SU-DHL-6 (cell line): ENCODE measurements around the gene CMSS1.

Experiments used
- H2AFZ ChIP-seq: fragments of 200-600 bp; sonication (generic); 2 replicates; pipeline ENCODE4 v1.6.1; 2014; ENCODE audit warnings: low read depth, mild to moderate bottlenecking, moderate library complexity, mixed read lengths, antibody characterized with exemption, low read length; ENCODE audit not compliant: severe bottlenecking
- H3F3A ChIP-seq: fragments of 200-600 bp; shearing (Covaris generic); 2 replicates; pipeline ENCODE4 v1.6.0; 2016; ENCODE audit warnings: antibody characterized with exemption, mild to moderate bottlenecking; ENCODE audit not compliant: insufficient read depth
- H3K27ac ChIP-seq: fragments of 200-600 bp; sonication (generic); 2 replicates; pipeline ENCODE4 v1.5.1; 2016; ENCODE audit warnings: low read depth, mild to moderate bottlenecking, low read length, moderate library complexity, mixed read lengths
- H3K27me3 ChIP-seq: fragments of 200-600 bp; sonication (generic), shearing (Covaris generic); 2 replicates; pipeline ENCODE4 v1.6.0; 2014; ENCODE audit warnings: mild to moderate bottlenecking, low read length
- H3K36me3 ChIP-seq: fragments of 200-600 bp; sonication (generic); 2 replicates; pipeline ENCODE4 v1.6.1; 2014; ENCODE audit warnings: mild to moderate bottlenecking, low read length, mixed read lengths
- H3K4me2 ChIP-seq: fragments of 300-600, 200-600 bp; shearing (Covaris generic), sonication (generic); 2 replicates; pipeline ENCODE4 v1.6.0; 2014; ENCODE audit warnings: low read length, low read depth, mild to moderate bottlenecking; ENCODE audit not compliant: poor library complexity, severe bottlenecking
- H3K4me3 ChIP-seq: fragments of 200-600 bp; sonication (generic); 2 replicates; pipeline ENCODE4 v1.5.1; 2014; ENCODE audit warnings: antibody characterized with exemption, low read length, mild to moderate bottlenecking, mixed read lengths; ENCODE audit not compliant: insufficient read depth, poor library complexity, severe bottlenecking
- H3K79me2 ChIP-seq: fragments of 200-600 bp; sonication (generic); 2 replicates; pipeline ENCODE4 v1.6.1; 2014; ENCODE audit warnings: mild to moderate bottlenecking, low read length, moderate library complexity; ENCODE audit not compliant: insufficient read depth
- H3K9ac ChIP-seq: fragments of 200-600 bp; sonication (generic); 2 replicates; pipeline ENCODE4 v1.7.0; 2014; ENCODE audit warnings: mild to moderate bottlenecking, low read length
- H3K9me2 ChIP-seq: fragments of 200-600 bp; sonication (generic); replicated peaks from 2 replicates; pipeline ENCODE4 v1.6.1; 2014; ENCODE audit warnings: low read length; ENCODE audit not compliant: insufficient read depth
- H3K9me3 ChIP-seq: fragments of 200-600 bp; sonication (generic); 2 replicates; pipeline ENCODE4 v1.6.1; 2014; ENCODE audit warnings: low read length, mixed read lengths; ENCODE audit not compliant: insufficient read depth
- H4K20me1 ChIP-seq: fragments of 200-600 bp; sonication (generic); 2 replicates; pipeline ENCODE4 v1.6.1; 2014; ENCODE audit warnings: low read depth, mild to moderate bottlenecking, antibody characterized with exemption, low read length, moderate library complexity, mixed read lengths
- CTCF ChIP-seq: fragments of 200-600 bp; sonication (generic); IDR thresholded peaks from one replicate; pipeline ENCODE4 v1.5.1; 2017; ENCODE audit warnings: antibody characterized with exemption, mild to moderate bottlenecking, low read length, moderate library complexity; ENCODE audit not compliant: insufficient read depth, poor library complexity, severe bottlenecking
- EZH2phosphoT487 ChIP-seq: fragments of 200-600 bp; sonication (generic), shearing (Covaris generic); conservative IDR thresholded peaks from 2 replicates; pipeline ENCODE4 v1.6.1; 2018; ENCODE audit warnings: mild to moderate bottlenecking, antibody characterized with exemption, low read length, moderate library complexity, mixed read lengths

The CMSS1 gene

GRCh38 chr3:99934975-99935797 is 117.5 kb downstream of the CMSS1 start:
- no peaks in the 10 kb centered on the region for H3F3A ChIP-seq
- H2AFZ ChIP-seq: no peak overlapping the region
- H3K9me2 ChIP-seq: no peaks in the 10 kb centered on the region
- H3K9me3 ChIP-seq: no peaks in the 10 kb centered on the region
- H4K20me1 ChIP-seq: no peaks in the 10 kb centered on the region
- no peaks in the 10 kb centered on the region for H3K36me3 ChIP-seq
- H3K79me2 ChIP-seq: no peaks in the 10 kb centered on the region
- H3K27ac ChIP-seq: no peak overlapping the region
- H3K9ac ChIP-seq: no peak overlapping the region
- TF ChIP-seq CTCF: no peak
- TF ChIP-seq EZH2phosphoT487: no peak
- no peak overlapping the region for H3K4me2 ChIP-seq
- no peaks in the 10 kb centered on the region for H3K27me3 ChIP-seq
- no peak overlapping the region for H3K4me3 ChIP-seq

GRCh38 chr3:99938270-99938911 is 120.7 kb downstream of the CMSS1 start:
- no peaks in the 10 kb centered on the region for H3K27me3 ChIP-seq
- H3F3A ChIP-seq: no peaks in the 10 kb centered on the region
- no peak overlapping the region for H3K9ac ChIP-seq
- no peaks in the 10 kb centered on the region for H3K79me2 ChIP-seq
- H3K27ac ChIP-seq: no peak overlapping the region
- no peak for TF ChIP-seq EZH2phosphoT487
- TF ChIP-seq CTCF: no peak
- H3K9me3 ChIP-seq: no peaks in the 10 kb centered on the region
- no peaks in the 10 kb centered on the region for H4K20me1 ChIP-seq
- H3K9me2 ChIP-seq: no peaks in the 10 kb centered on the region
- H3K4me3 ChIP-seq: no peak overlapping the region
- H3K36me3 ChIP-seq: no peaks in the 10 kb centered on the region
- H2AFZ ChIP-seq: no peak overlapping the region
- peak overlapping the region; percentile 2 for H3K4me2 ChIP-seq

GRCh38 chr3:99939876-99940275 is 122.2 kb downstream of the CMSS1 start:
- H3K9me3 ChIP-seq: no peaks in the 10 kb centered on the region
- no peaks in the 10 kb centered on the region for H4K20me1 ChIP-seq
- no peaks in the 10 kb centered on the region for H3F3A ChIP-seq
- H3K4me2 ChIP-seq: no peak overlapping the region
- H3K79me2 ChIP-seq: no peaks in the 10 kb centered on the region
- H2AFZ ChIP-seq: no peak overlapping the region
- H3K36me3 ChIP-seq: no peaks in the 10 kb centered on the region
- TF ChIP-seq CTCF: no peak
- TF ChIP-seq EZH2phosphoT487: no peak
- H3K9me2 ChIP-seq: no peaks in the 10 kb centered on the region
- no peak overlapping the region for H3K27ac ChIP-seq
- no peaks in the 10 kb centered on the region for H3K27me3 ChIP-seq
- H3K9ac ChIP-seq: no peak overlapping the region
- no peak overlapping the region for H3K4me3 ChIP-seq
